ENCODE measurements around the gene KDM4B.
A peak's percentile ranks its signal among the peaks of the same experiment; 100 is the strongest.

KDM4B gene

GRCh38 chr19:5040544-5041167 is 71.7 kb downstream of the KDM4B start:
- no peak for TF ChIP-seq GABPA (IDR thresholded peaks at IDR 0.05; ENCODE audit: low read depth)
- no peak for TF ChIP-seq SPI1 (IDR thresholded peaks at IDR 0.05; ENCODE audit: borderline replicate concordance, low read depth)
- no peak for TF ChIP-seq POLR2AphosphoS5 (IDR thresholded peaks at IDR 0.05; ENCODE audit: low read depth)
- Histone ChIP-seq H3K27me3 (ENCODE audit: insufficient read depth, poor library complexity, severe bottlenecking) (no peaks in the 10 kb centered on the region), H3K4me3 (replicated peaks; ENCODE audit: insufficient read depth, low read length) (no peak overlapping the region), H3K27ac (replicated peaks) (no peak overlapping the region)
- DNase-seq (ENCODE audit: low read depth in 1 of 2, low spot score in 1 of 2) = no peak

GRCh38 chr19:5041168-5041912 is 72.4 kb downstream of the KDM4B start:
- Histone ChIP-seq H3K27me3 (ENCODE audit: insufficient read depth, poor library complexity, severe bottlenecking) (no peaks in the 10 kb centered on the region), H3K4me3 (replicated peaks; ENCODE audit: insufficient read depth, low read length) (no peak overlapping the region), H3K27ac (replicated peaks) (no peak overlapping the region)
- peak; percentile 30 to 47 for DNase-seq (ENCODE audit: low read depth in 1 of 2, low spot score in 1 of 2)
- TF ChIP-seq CTCF (IDR thresholded peaks at IDR 0.05; ENCODE audit: insufficient read depth, low read length) (no peak), GABPA (IDR thresholded peaks at IDR 0.05; ENCODE audit: low read depth) (no peak), POLR2AphosphoS5 (IDR thresholded peaks at IDR 0.05; ENCODE audit: low read depth) (no peak), REST (IDR thresholded peaks at IDR 0.05; ENCODE audit: insufficient replicate concordance, low read depth) (no peak)

GRCh38 chr19:5041913-5042187 is 72.9 kb downstream of the KDM4B start:
- DNase-seq (ENCODE audit: low read depth in 1 of 2, low spot score in 1 of 2) = no peak

More at GRCh38 chr19:5041913-5042187, 72.9 kb downstream of the KDM4B start:
- no peaks in the 10 kb centered on the region for H3K27me3 ChIP-seq (ENCODE audit: insufficient read depth, poor library complexity, severe bottlenecking)
- no peak overlapping the region for H3K27ac ChIP-seq (replicated peaks)
- no peak for TF ChIP-seq POLR2AphosphoS5 (IDR thresholded peaks at IDR 0.05; ENCODE audit: low read depth)
- no peak for TF ChIP-seq SPI1 (IDR thresholded peaks at IDR 0.05; ENCODE audit: borderline replicate concordance, low read depth)
- no peak for TF ChIP-seq GABPA (IDR thresholded peaks at IDR 0.05; ENCODE audit: low read depth)
- TF ChIP-seq REST (IDR thresholded peaks at IDR 0.05; ENCODE audit: insufficient replicate concordance, low read depth) = no peak
- no peak for TF ChIP-seq CTCF (IDR thresholded peaks at IDR 0.05; ENCODE audit: insufficient read depth, low read length)
- no peak overlapping the region for H3K4me3 ChIP-seq (replicated peaks; ENCODE audit: insufficient read depth, low read length)
